Tibial artery (tissue), 4 donors: ENCODE measurements around the gene LAMA1.

Source experiments
- DNase-seq, 2 donors: peaks; one replicate each; pipeline ENCODE4 v3.0.0-alpha.2; 2019
- H3K27ac ChIP-seq, 2 donors: fragments of 200-600 bp; sonication (generic) in 1 of 2; 1 replicate in 1 of 2; 2 replicates in 1 of 2; pipeline ENCODE4 v1.5.1; 2018 to 2019; ENCODE audit warnings: mild to moderate bottlenecking in 1 of 2
- H3K27me3 ChIP-seq, 2 donors: fragments of 200-600 bp; sonication (generic) in 1 of 2; one replicate each; pipeline versions ENCODE4 v1.5.1 to v1.6.0; 2016 to 2019
- H3K36me3 ChIP-seq, 3 donors: fragments of 200-600 bp; sonication (generic) in 2 of 3; one replicate each; pipeline ENCODE4 v1.5.1; 2016 to 2019; ENCODE audit warnings: mild to moderate bottlenecking in 2 of 3
- H3K4me1 ChIP-seq, 4 donors: fragments of 200-600 bp; sonication (generic) in 2 of 4; 1 replicate in 3 of 4; 2 replicates in 1 of 4; pipeline ENCODE4 v1.5.1; 2016 to 2019
- H3K4me3 ChIP-seq, 2 donors: fragments of 200-600 bp; sonication (generic) in 1 of 2; 1 replicate in 1 of 2; 2 replicates in 1 of 2; pipeline ENCODE4 v1.5.1; 2018 to 2019; ENCODE audit warnings: mild to moderate bottlenecking in 2 of 2
- H3K9me3 ChIP-seq, 3 donors: fragments of 200-600 bp; sonication (generic) in 1 of 3; one replicate each; pipeline ENCODE4 v1.5.1; 2016 to 2019
- intact Hi-C: fragments of 100-400 bp; cut with DNase I; formaldehyde crosslinking; loops from one replicate; pipeline ENCODE4 v1.15.0; 2023; ENCODE audit warnings: low total_unique reads
- TF ChIP-seq, protein P1 (sequence below), 2 experiments: fragments of 200-600 bp in 1 of 2; fragments of 450-650 bp in 1 of 2; IDR thresholded peaks; one replicate each; pipeline ENCODE4 v1.5.1; 2017 to 2019; ENCODE audit warnings: antibody characterized with exemption in 2 of 2, mild to moderate bottlenecking in 1 of 2, moderate library complexity in 1 of 2

The LAMA1 gene

DNA sequence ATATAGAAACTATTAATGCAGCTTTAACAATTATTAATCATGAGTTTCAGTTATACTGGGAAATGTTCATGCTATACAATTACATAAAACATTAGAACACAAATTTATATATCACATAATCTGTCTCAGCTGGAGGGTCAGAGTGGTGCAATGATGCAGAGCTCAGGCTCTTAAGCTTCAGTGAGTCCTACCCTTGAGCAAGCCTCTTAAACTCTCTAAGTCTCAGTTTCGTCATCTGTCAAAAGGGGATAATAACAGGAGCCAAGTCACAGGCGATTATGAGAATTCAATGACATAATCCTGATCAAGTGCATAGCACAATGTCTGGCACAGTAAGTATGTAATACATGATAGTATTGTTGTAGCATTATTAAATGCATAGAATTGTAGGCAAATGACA is 46.0 kb downstream of the LAMA1 start:
- TF ChIP-seq, protein P1, sequence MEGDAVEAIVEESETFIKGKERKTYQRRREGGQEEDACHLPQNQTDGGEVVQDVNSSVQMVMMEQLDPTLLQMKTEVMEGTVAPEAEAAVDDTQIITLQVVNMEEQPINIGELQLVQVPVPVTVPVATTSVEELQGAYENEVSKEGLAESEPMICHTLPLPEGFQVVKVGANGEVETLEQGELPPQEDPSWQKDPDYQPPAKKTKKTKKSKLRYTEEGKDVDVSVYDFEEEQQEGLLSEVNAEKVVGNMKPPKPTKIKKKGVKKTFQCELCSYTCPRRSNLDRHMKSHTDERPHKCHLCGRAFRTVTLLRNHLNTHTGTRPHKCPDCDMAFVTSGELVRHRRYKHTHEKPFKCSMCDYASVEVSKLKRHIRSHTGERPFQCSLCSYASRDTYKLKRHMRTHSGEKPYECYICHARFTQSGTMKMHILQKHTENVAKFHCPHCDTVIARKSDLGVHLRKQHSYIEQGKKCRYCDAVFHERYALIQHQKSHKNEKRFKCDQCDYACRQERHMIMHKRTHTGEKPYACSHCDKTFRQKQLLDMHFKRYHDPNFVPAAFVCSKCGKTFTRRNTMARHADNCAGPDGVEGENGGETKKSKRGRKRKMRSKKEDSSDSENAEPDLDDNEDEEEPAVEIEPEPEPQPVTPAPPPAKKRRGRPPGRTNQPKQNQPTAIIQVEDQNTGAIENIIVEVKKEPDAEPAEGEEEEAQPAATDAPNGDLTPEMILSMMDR (IDR thresholded peaks at IDR 0.05), result no peak
- Histone ChIP-seq H3K4me1 (peaks cover 0 to 16% (median 0%) of the 10 kb centered on the region in 4 donors), H3K27ac (no peak overlapping the region), H3K36me3 (no peaks in the 10 kb centered on the region), H3K9me3 (no peaks in the 10 kb centered on the region), H3K4me3 (no peak overlapping the region), H3K27me3 (no peaks in the 10 kb centered on the region)
- DNase-seq, result no peak
- intact Hi-C loops, result no loop called here

GRCh38 chr18:7070466-7070865 is 47.1 kb downstream of the LAMA1 start:
- TF ChIP-seq, protein P1 (IDR thresholded peaks at IDR 0.05), result no peak
- H3K4me1 ChIP-seq, result peaks cover 0 to 16% (median 0%) of the 10 kb centered on the region in 4 donors
- intact Hi-C loops, result no loop called here
- H3K4me3 ChIP-seq, result no peak overlapping the region
- DNase-seq, result no peak
- H3K9me3 ChIP-seq, result no peaks in the 10 kb centered on the region
- H3K27ac ChIP-seq, result no peak overlapping the region
- no peaks in the 10 kb centered on the region for H3K36me3 ChIP-seq
- H3K27me3 ChIP-seq, result no peaks in the 10 kb centered on the region

- H3K9me3 ChIP-seq, result no peaks in the 10 kb centered on the region
- no peak for DNase-seq
- TF ChIP-seq, protein P1 (IDR thresholded peaks at IDR 0.05), result no peak
Observed at GRCh38 chr18:7068871-7069590, 48.6 kb downstream of the LAMA1 start.

GRCh38 chr18:7066965-7067555 is 50.5 kb downstream of the LAMA1 start:
- Histone ChIP-seq H3K4me1 (peaks cover 0 to 16% (median 0%) of the 10 kb centered on the region in 4 donors), H3K36me3 (no peaks in the 10 kb centered on the region), H3K4me3 (no peak overlapping the region), H3K27me3 (no peaks in the 10 kb centered on the region), H3K9me3 (no peaks in the 10 kb centered on the region), H3K27ac (no peak overlapping the region)
- TF ChIP-seq, protein P1 (IDR thresholded peaks at IDR 0.05), result no peak
- intact Hi-C loops, result no loop called here
- no peak for DNase-seq

More at GRCh38 chr18:7068871-7069590, 48.6 kb downstream of the LAMA1 start:
- Histone ChIP-seq H3K4me1 (peaks cover 0 to 16% (median 0%) of the 10 kb centered on the region in 4 donors), H3K36me3 (no peaks in the 10 kb centered on the region), H3K27ac (no peak overlapping the region), H3K4me3 (no peak overlapping the region), H3K27me3 (no peaks in the 10 kb centered on the region)
- intact Hi-C loops, result no loop called here

DNA sequence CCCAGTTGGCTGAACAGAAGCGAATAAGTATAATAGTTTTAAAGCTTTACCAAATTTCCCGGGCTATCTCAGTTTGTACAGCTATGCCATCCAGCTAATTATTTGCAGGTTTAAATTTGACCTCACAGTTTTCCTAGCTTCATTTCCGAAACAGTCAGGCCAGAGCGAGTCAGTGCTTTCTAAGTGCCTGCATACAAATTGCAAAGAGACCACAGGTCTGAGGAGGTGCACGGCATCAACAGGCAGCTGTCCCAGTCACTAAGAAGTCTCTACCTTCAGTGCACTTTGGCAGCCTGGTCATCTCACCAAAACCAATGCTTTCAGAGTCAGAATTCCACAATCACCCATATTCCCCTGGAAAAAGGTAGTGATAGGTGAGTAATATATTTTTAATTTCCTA is 51.9 kb downstream of the LAMA1 start:
- Histone ChIP-seq H3K36me3 (no peaks in the 10 kb centered on the region), H3K4me1 (peaks cover 0 to 16% (median 0%) of the 10 kb centered on the region in 4 donors), H3K4me3 (no peak overlapping the region), H3K27ac (no peak overlapping the region), H3K27me3 (no peaks in the 10 kb centered on the region), H3K9me3 (no peaks in the 10 kb centered on the region)
- intact Hi-C loops, result no loop called here
- DNase-seq, result no peak
- TF ChIP-seq, protein P1 (IDR thresholded peaks at IDR 0.05), result no peak
